Measurements from ENCODE around the gene GABBR2. TPM values are rescaled to one million over a fixed set of nuclear protein-coding genes. Genes with fewer than 3 reads are reported as not detected.

GABBR2 gene
- total and polyA plus RNA-seq, 9 of the 15 experiments (the other 6 are each of a cell fraction or from before 2014, with no cell fraction given), result 0.15 to 1.9 (median 0.32) TPM

- TF ChIP-seq, protein P1, sequence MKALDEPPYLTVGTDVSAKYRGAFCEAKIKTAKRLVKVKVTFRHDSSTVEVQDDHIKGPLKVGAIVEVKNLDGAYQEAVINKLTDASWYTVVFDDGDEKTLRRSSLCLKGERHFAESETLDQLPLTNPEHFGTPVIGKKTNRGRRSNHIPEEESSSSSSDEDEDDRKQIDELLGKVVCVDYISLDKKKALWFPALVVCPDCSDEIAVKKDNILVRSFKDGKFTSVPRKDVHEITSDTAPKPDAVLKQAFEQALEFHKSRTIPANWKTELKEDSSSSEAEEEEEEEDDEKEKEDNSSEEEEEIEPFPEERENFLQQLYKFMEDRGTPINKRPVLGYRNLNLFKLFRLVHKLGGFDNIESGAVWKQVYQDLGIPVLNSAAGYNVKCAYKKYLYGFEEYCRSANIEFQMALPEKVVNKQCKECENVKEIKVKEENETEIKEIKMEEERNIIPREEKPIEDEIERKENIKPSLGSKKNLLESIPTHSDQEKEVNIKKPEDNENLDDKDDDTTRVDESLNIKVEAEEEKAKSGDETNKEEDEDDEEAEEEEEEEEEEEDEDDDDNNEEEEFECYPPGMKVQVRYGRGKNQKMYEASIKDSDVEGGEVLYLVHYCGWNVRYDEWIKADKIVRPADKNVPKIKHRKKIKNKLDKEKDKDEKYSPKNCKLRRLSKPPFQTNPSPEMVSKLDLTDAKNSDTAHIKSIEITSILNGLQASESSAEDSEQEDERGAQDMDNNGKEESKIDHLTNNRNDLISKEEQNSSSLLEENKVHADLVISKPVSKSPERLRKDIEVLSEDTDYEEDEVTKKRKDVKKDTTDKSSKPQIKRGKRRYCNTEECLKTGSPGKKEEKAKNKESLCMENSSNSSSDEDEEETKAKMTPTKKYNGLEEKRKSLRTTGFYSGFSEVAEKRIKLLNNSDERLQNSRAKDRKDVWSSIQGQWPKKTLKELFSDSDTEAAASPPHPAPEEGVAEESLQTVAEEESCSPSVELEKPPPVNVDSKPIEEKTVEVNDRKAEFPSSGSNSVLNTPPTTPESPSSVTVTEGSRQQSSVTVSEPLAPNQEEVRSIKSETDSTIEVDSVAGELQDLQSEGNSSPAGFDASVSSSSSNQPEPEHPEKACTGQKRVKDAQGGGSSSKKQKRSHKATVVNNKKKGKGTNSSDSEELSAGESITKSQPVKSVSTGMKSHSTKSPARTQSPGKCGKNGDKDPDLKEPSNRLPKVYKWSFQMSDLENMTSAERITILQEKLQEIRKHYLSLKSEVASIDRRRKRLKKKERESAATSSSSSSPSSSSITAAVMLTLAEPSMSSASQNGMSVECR (CRISPR knock-in tag; IDR thresholded peaks at IDR 0.05), result peak; percentile 43; the same call in 1 of the 2 replicates
- peak; percentile 95 for TF ChIP-seq L3MBTL2 (IDR thresholded peaks at IDR 0.05)
- TF ChIP-seq POLR2H (tag; IDR thresholded peaks at IDR 0.05; ENCODE audit: low read depth), result no peak
- peak; percentile 76 for TF ChIP-seq JUND (IDR thresholded peaks at IDR 0.05; ENCODE audit: borderline replicate concordance, low read depth, low read length)
- TF ChIP-seq JUND (tag; IDR thresholded peaks at IDR 0.05; ENCODE audit: borderline replicate concordance, low read depth, low read length), result 0 out of 3 replicates have a peak, but pooled peaks have one; percentile 67
- TF ChIP-seq SMAD2 (IDR thresholded peaks at IDR 0.05; ENCODE audit: low read depth, low read length), result no peak
- TF ChIP-seq ZC3H4 (CRISPR knock-in tag; IDR thresholded peaks at IDR 0.05; ENCODE audit: borderline replicate concordance), result no peak
- no peak for TF ChIP-seq RB1 (IDR thresholded peaks at IDR 0.05; ENCODE audit: low read depth)
- no peak for TF ChIP-seq GTF2F1 (IDR thresholded peaks at IDR 0.05; ENCODE audit: low read depth, low read length)
- peak; percentile 50; the same call in 1 of the 2 replicates for TF ChIP-seq GABPB1 (CRISPR knock-in tag; IDR thresholded peaks at IDR 0.05)
- TF ChIP-seq NR4A1 (CRISPR knock-in tag; IDR thresholded peaks at IDR 0.05), result no peak
- peak; percentile 81; the same call in 1 of the 2 replicates for TF ChIP-seq NR4A1 (tag; IDR thresholded peaks at IDR 0.05)
- TF ChIP-seq HMG20B (CRISPR knock-in tag; IDR thresholded peaks at IDR 0.05), result no peak
- TF ChIP-seq PBX2 (CRISPR knock-in tag; IDR thresholded peaks at IDR 0.05; ENCODE audit: low read depth), result no peak
- TF ChIP-seq PBX2 (tag; conservative IDR thresholded peaks at IDR 0.05; ENCODE audit: low read depth), result no peak
- TF ChIP-seq MLLT1 (IDR thresholded peaks at IDR 0.05), result peak in 1 of 2 experiments; percentile 20; a peak in 3 of 4 replicates
- peak in 1 of 2 experiments; percentile 19; a peak in 1 of 4 replicates for TF ChIP-seq NONO (IDR thresholded peaks at IDR 0.05; ENCODE audit: low read depth in 2 of 2, low read length in 1 of 2)
Observed at GRCh38 chr9:98374385-98375051, 334.2 kb downstream of the GABBR2 start (continued).

Measured in K562 (cell line).